ENCODE results near the gene SOCS3. TPM values are rescaled to one million over a fixed set of nuclear protein-coding genes. Genes with fewer than 3 reads are reported as not detected.

SOCS3 gene
- total and polyA plus RNA-seq, 2 experiments from 2014 or later = 13.2 to 32.9 TPM

DNA sequence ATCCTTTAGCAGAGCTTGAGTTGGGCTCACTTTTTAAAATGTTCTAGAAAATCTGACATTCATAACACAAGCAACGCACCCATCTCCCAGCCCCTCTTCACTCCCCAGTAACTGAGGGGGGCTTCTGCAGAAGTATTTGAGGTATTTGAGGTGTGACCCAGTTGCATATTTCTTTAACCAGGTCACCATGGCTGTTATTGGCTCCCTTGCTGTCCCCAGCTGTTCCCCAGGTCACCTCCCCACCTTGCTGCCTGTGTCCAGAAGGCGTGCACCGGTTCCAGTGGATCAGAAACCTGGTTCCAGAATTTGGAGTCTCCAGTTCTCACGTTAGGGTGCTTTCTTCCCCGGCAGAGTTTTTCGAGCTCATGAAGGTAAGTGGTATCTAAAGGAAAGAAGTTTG lies 32.4 kb upstream of the SOCS3 start (continued):
- TF ChIP-seq ZNF462 (CRISPR knock-in tag; IDR thresholded peaks at IDR 0.05) (no peak), ZNF331 (CRISPR knock-in tag; IDR thresholded peaks at IDR 0.05; ENCODE audit: low read depth) (no peak), CREB1 (CRISPR knock-in tag; IDR thresholded peaks at IDR 0.05; ENCODE audit: low read depth) (no peak), ETS1 (IDR thresholded peaks at IDR 0.05) (no peak), EZH2phosphoT487 (IDR thresholded peaks at IDR 0.05; ENCODE audit: unreplicated experiment) (no peak)

DNA sequence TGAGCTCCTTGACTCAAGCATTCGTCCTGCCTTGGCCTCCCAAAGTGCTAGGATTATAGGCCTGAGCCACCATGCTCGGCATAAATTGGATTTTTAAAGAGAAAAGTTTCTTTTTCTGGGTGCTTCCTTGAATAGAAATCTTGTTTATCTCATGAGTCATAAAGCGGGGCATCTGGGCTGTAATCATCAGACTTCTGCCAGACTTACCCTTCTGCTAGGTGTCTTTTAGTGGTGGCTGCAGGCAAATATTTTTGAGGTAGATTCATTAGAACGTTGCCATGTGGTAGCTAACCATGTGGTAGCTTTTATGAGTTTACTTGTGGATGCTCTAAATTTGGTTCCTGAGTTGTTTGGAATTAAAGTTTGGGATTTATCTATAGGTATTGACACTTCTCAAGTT lies 32.0 kb upstream of the SOCS3 start:
- H3K79me2 ChIP-seq (replicated peaks; ENCODE audit: insufficient read depth) = peaks cover 100% of the 10 kb centered on the region
- H3K4me3 ChIP-seq = no peak overlapping the region
- H3K9me3 Mint-ChIP-seq = no peaks in the 10 kb centered on the region
- no peaks in the 10 kb centered on the region for H3K9me2 ChIP-seq (ENCODE audit: insufficient read depth)
- no peak overlapping the region for H2AFZ ChIP-seq
- TF ChIP-seq POLR2AphosphoS5 (IDR thresholded peaks at IDR 0.05; ENCODE audit: low read depth) = no peak
- no peak for TF ChIP-seq ZNF114 (CRISPR knock-in tag; IDR thresholded peaks at IDR 0.05)
- no peak for TF ChIP-seq EZH2phosphoT487 (IDR thresholded peaks at IDR 0.05; ENCODE audit: unreplicated experiment)
- no peak for TF ChIP-seq STAT1 (IDR thresholded peaks at IDR 0.05; ENCODE audit: unreplicated experiment)
- peaks cover 11% of the 10 kb centered on the region for H3K27me3 Mint-ChIP-seq (ENCODE audit: insufficient read depth, low read depth, poor library complexity)
- H3F3A ChIP-seq (replicated peaks; ENCODE audit: low read depth) = 0 out of 2 replicates have a peak, but pooled peaks cover 3% of the 10 kb centered on the region
- H3K36me3 Mint-ChIP-seq (ENCODE audit: low read depth) = peaks cover 35% of the 10 kb centered on the region
- H3K27ac Mint-ChIP-seq = no peak overlapping the region; the same call in 1 of the 2 replicates
- H3K4me2 ChIP-seq = no peak overlapping the region
- no peak for ATAC-seq
- 0 out of 2 replicates have a peak, but pooled peaks cover 14% of the 10 kb centered on the region for H3K4me1 ChIP-seq (ENCODE audit: insufficient read depth)
- H3K27me3 ChIP-seq (ENCODE audit: insufficient read depth) = no peaks in the 10 kb centered on the region
- H3K27ac ChIP-seq (ENCODE audit: low read depth) = no peak overlapping the region; the same call in 1 of the 2 replicates
- no peak overlapping the region for H3K4me3 Mint-ChIP-seq
- peaks cover 53% of the 10 kb centered on the region for H4K20me1 ChIP-seq (replicated peaks; ENCODE audit: insufficient read depth)
- peaks cover 30% of the 10 kb centered on the region for H3K4me1 Mint-ChIP-seq
- peaks cover 18% of the 10 kb centered on the region; the same call in 1 of the 2 replicates for H3K36me3 ChIP-seq (ENCODE audit: insufficient read depth)
- no peak for DNase-seq (ENCODE audit: low spot score)
